Kidney (tissue), 14 donors: Measurements from ENCODE around the gene PHACTR4. TPM values are rescaled to one million over a fixed set of nuclear protein-coding genes. Genes with fewer than 3 reads are reported as not detected.
"Not testable (repeated sequence)": the region's sequence is repeated elsewhere in the genome, so short reads cannot be mapped to it uniquely, and the experiment has no call there.

Experiments
- DNase-seq, 5 donors: peaks; one replicate each; pipeline ENCODE4 v3.0.0-alpha.2; 2013 to 2020
- FAIRE-seq: peaks from 2 replicates; lab custom pipeline; 2012; peaks lifted over from hg19 to GRCh38; lab: Jason Lieb, UNC
- H3K27ac ChIP-seq, 2 donors: one replicate each; pipeline ENCODE4 v1.7.0; 2013; ENCODE audit warnings: low read depth in 2 of 2, low read length in 2 of 2, inconsistent platforms in 1 of 2
- H3K27me3 ChIP-seq: one replicate; pipeline ENCODE4 v1.7.1; 2013; ENCODE audit warnings: low read length, inconsistent platforms; ENCODE audit not compliant: control insufficient read depth, insufficient read depth
- H3K36me3 ChIP-seq, 3 donors: one replicate each; pipeline versions ENCODE4 v1.7.0 to v1.7.1; 2013; ENCODE audit warnings: low read length in 3 of 3, control low read depth in 1 of 3, inconsistent platforms in 1 of 3; ENCODE audit not compliant: insufficient read depth in 3 of 3, control insufficient read depth in 2 of 3
- H3K4me1 ChIP-seq, 3 donors: one replicate each; pipeline versions ENCODE4 v1.7.0 to v1.7.1; 2013; ENCODE audit warnings: low read length in 3 of 3, inconsistent platforms in 1 of 3, low read depth in 1 of 3; ENCODE audit not compliant: control insufficient read depth in 2 of 3, insufficient read depth in 2 of 3
- H3K4me3 ChIP-seq, 3 donors: one replicate each; pipeline versions ENCODE4 v1.7.0 to v1.8.1; 2013; ENCODE audit warnings: low read length in 3 of 3, control low read depth in 1 of 3, inconsistent platforms in 1 of 3
- H3K9ac ChIP-seq, 3 donors: one replicate each; pipeline versions ENCODE4 v1.7.0 to v1.7.1; 2013; ENCODE audit warnings: low read length in 3 of 3, control low read depth in 1 of 3, inconsistent platforms in 1 of 3
- H3K9me3 ChIP-seq, 3 donors: one replicate each; pipeline versions ENCODE4 v1.7.0 to v1.7.1; 2013; ENCODE audit warnings: low read length in 3 of 3, control low read depth in 1 of 3, inconsistent platforms in 1 of 3; ENCODE audit not compliant: control insufficient read depth in 2 of 3, insufficient read depth in 1 of 3
- intact Hi-C: fragments of 100-400 bp; cut with DNase I; formaldehyde crosslinking; loops from one replicate; pipeline ENCODE4 v1.11.1; 2022
- polyA plus RNA-seq: library from polyadenylated mRNA; stranded (reverse); fragments of 350-450 nt; fragmentation: Illumina TruSeq; extraction: RNeasy Lipid Tissue Mini Kit (QIAGEN cat#74804); gene quantifications from one replicate; pipeline ENCODE4 v1.2.3, GENCODE V29; 2014; ENCODE audit warnings: low read depth, low replicate concordance; ENCODE audit not compliant: insufficient read depth
- total RNA-seq: library from RNA; stranded (reverse); fragmentation: NEBNext Ultra II Directional; extraction: Animal tissue kit (Norgen Biotek cat#: 25700); gene quantifications from one replicate; pipeline ENCODE4 v1.2.1, GENCODE V29; 2021
- TF ChIP-seq, protein P1 (sequence below): IDR thresholded peaks from 3 replicates; pipeline ENCODE4 v1.5.1; 2012; ENCODE audit warnings: mild to moderate bottlenecking, moderate library complexity, borderline replicate concordance; ENCODE audit not compliant: insufficient read depth; ENCODE audit errors: extremely low read depth
- donor health status: control.
- donor health status: control.
- donor health status: control.
- donor health status: control.
- donor health status: control.
- donor health status: DM: yes; HTN: yes; CAD: no.
- donor health status: Normal renal cell carcinoma (clear cell type).

Gene PHACTR4
- total and polyA plus RNA-seq, 2 donors from 2014 or later: 23.2 to 51.5 TPM

DNA sequence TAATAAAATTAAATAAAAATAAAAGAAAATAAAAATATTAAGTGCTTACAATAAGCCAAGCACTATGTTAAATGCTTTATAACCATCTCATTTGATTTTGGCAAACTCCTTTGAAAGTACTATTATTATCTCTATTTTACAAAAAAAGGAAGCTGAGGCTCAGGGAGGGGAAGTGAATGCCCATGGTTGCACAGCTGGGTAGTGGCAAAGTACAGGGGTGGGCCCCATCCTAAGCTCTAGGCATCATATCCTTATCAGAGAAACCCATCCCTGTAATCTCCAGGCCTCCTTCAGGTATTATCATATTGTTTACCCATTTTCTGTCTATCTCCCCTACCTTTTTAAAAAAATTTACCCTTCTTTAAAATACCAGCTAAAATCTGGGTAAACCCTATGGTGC, 43.0 kb upstream of the PHACTR4 start:
- no peaks in the 10 kb centered on the region for H3K9me3 ChIP-seq
- no peak overlapping the region for H3K9ac ChIP-seq
- peaks cover 0 to 3% (median 0%) of the 10 kb centered on the region in 3 donors for H3K36me3 ChIP-seq
- H3K27me3 ChIP-seq: no peaks in the 10 kb centered on the region
- no peak overlapping the region for H3K27ac ChIP-seq
- H3K4me1 ChIP-seq: peaks cover 0 to 16% (median 12%) of the 10 kb centered on the region in 3 donors
- FAIRE-seq (no peak), DNase-seq (no peak)
- intact Hi-C loops: no loop called here
- TF ChIP-seq, protein P1, sequence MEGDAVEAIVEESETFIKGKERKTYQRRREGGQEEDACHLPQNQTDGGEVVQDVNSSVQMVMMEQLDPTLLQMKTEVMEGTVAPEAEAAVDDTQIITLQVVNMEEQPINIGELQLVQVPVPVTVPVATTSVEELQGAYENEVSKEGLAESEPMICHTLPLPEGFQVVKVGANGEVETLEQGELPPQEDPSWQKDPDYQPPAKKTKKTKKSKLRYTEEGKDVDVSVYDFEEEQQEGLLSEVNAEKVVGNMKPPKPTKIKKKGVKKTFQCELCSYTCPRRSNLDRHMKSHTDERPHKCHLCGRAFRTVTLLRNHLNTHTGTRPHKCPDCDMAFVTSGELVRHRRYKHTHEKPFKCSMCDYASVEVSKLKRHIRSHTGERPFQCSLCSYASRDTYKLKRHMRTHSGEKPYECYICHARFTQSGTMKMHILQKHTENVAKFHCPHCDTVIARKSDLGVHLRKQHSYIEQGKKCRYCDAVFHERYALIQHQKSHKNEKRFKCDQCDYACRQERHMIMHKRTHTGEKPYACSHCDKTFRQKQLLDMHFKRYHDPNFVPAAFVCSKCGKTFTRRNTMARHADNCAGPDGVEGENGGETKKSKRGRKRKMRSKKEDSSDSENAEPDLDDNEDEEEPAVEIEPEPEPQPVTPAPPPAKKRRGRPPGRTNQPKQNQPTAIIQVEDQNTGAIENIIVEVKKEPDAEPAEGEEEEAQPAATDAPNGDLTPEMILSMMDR: no peak
- H3K4me3 ChIP-seq: no peak overlapping the region

DNA sequence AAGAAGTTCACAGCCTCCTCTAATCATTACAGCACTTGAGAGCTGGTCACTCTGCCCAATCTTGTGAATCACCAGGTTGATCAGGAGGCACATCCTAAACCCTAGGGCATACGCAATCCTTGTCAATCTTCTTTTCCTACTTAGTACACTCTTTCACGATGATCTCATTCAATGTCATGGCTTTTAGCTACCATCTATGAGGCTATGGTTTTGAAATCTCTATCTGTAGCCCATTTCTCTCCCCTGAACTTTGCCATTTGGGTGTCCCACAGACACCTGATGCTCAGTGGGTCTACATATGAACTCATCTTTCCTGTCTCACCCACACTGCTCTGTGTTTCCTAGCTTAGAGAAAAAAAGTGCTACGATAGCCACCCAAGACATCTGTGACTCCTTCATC, 42.6 kb upstream of the PHACTR4 start:
- no peak overlapping the region for H3K4me3 ChIP-seq
- intact Hi-C loops: no loop called here
- FAIRE-seq (no peak), DNase-seq (no peak)
- no peak overlapping the region for H3K27ac ChIP-seq
- no peak overlapping the region for H3K9ac ChIP-seq
- peaks cover 0 to 5% (median 2%) of the 10 kb centered on the region in 3 donors for H3K36me3 ChIP-seq
- TF ChIP-seq, protein P1: no peak
- peaks cover 0 to 16% (median 12%) of the 10 kb centered on the region in 3 donors for H3K4me1 ChIP-seq
- H3K9me3 ChIP-seq: no peaks in the 10 kb centered on the region
- no peaks in the 10 kb centered on the region for H3K27me3 ChIP-seq

DNA sequence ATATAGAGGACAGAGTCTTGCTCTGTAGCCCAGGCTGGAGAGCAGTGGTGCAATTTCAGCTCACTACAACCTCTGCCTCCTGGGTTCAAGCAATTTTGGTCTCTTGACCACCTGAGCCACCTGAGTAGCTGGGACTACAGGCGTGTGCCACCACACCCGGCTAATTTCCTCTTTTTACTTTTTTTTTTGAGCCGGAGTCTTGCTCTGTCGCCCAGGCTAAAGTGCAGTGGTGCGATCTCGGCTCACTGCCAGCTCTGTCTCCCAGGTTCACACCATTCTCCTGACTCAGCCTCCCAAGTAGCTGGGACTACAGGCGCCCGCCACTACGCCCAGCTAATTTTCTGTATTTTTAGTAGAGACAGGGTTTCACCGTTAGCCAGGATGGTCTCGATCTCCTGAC, 42.1 kb upstream of the PHACTR4 start:
- FAIRE-seq, H3K4me3 ChIP-seq, H3K36me3 ChIP-seq, H3K9ac ChIP-seq, DNase-seq, H3K9me3 ChIP-seq, H3K27ac ChIP-seq, H3K27me3 ChIP-seq, intact Hi-C loops: not testable (repeated sequence)
- H3K4me1 ChIP-seq: peaks cover 0 to 16% (median 12%) of the 10 kb centered on the region in 3 donors

- Histone ChIP-seq H3K27ac (peak overlapping the region in 1 of 2 donors; percentile 79), H3K36me3 (peaks cover 0 to 15% (median 5%) of the 10 kb centered on the region in 3 donors), H3K4me3 (peak overlapping the region; percentile 85 to 95 (median 93)), H3K9ac (peak overlapping the region in 2 of 3 donors; percentile 78 to 92), H3K4me1 (peaks cover 0 to 14% (median 10%) of the 10 kb centered on the region in 3 donors), H3K27me3 (no peaks in the 10 kb centered on the region), H3K9me3 (no peaks in the 10 kb centered on the region)
- TF ChIP-seq, protein P1: no peak
- no peak for FAIRE-seq
- intact Hi-C loops: no loop called here
- no peak for DNase-seq
Observed at GRCh38 chr1:28328228-28328648, 41.3 kb upstream of the PHACTR4 start.
